SK-N-SH (cell line): ENCODE measurements around the gene MAP6D1.

Experiments
- EP300 ChIP-seq, 2 experiments: IDR thresholded peaks; 2 replicates each; pipeline versions ENCODE4 v1.4.0 to v1.6.1; 2012; ENCODE audit warnings: borderline replicate concordance in 1 of 2, low read depth in 1 of 2, low read length in 1 of 2
- EZH2phosphoT487 ChIP-seq: fragments of 200-600 bp; sonication (generic); IDR thresholded peaks from 2 replicates; pipeline ENCODE4 v1.6.1; 2017; ENCODE audit warnings: low read depth, mixed run types, mild to moderate bottlenecking, antibody characterized with exemption, moderate library complexity, borderline replicate concordance
- FOSL2 ChIP-seq: IDR thresholded peaks from 2 replicates; pipeline ENCODE4 v1.4.0; 2012; ENCODE audit warnings: low read depth, mild to moderate bottlenecking, moderate library complexity, borderline replicate concordance
- FOXM1 ChIP-seq: IDR thresholded peaks from 2 replicates; pipeline ENCODE4 v1.4.0; 2012; ENCODE audit warnings: low read depth, mild to moderate bottlenecking
- GABPA ChIP-seq: IDR thresholded peaks from 2 replicates; pipeline ENCODE4 v1.4.0; 2012; ENCODE audit warnings: low read depth, mild to moderate bottlenecking
- JUND ChIP-seq: IDR thresholded peaks from 2 replicates; pipeline ENCODE4 v1.4.0; 2012
- MEF2A ChIP-seq: IDR thresholded peaks from 2 replicates; pipeline ENCODE4 v1.4.0; 2012; ENCODE audit warnings: low read depth, borderline replicate concordance
- RAD21 ChIP-seq: IDR thresholded peaks from 2 replicates; pipeline ENCODE4 v1.6.1; 2012; ENCODE audit warnings: mild to moderate bottlenecking, low read length
- TAF1 ChIP-seq: IDR thresholded peaks from 2 replicates; pipeline ENCODE4 v1.6.1; 2012; ENCODE audit warnings: low read depth, mild to moderate bottlenecking, low read length, moderate library complexity, borderline replicate concordance
- YY1 ChIP-seq: IDR thresholded peaks from 2 replicates; pipeline ENCODE4 v1.4.0; 2012; ENCODE audit warnings: low read depth, mild to moderate bottlenecking
- TF ChIP-seq, protein P1 (sequence below): fragments of 200-600 bp; sonication (generic); IDR thresholded peaks from 2 replicates; pipeline ENCODE4 v1.6.1; 2017; ENCODE audit warnings: antibody characterized with exemption, mild to moderate bottlenecking, moderate library complexity
- TF ChIP-seq, protein P2 (sequence below): IDR thresholded peaks from 2 replicates; pipeline ENCODE4 v1.6.1; 2012; ENCODE audit warnings: mild to moderate bottlenecking, low read depth, low read length, moderate library complexity
- TF ChIP-seq, protein P3 (sequence below): IDR thresholded peaks from 2 replicates; pipeline ENCODE4 v1.4.0; 2012; ENCODE audit warnings: low read depth, borderline replicate concordance
- TF ChIP-seq, protein P4 (sequence below): IDR thresholded peaks from 2 replicates; pipeline ENCODE4 v1.4.0; 2012; ENCODE audit warnings: low read depth

DNA sequence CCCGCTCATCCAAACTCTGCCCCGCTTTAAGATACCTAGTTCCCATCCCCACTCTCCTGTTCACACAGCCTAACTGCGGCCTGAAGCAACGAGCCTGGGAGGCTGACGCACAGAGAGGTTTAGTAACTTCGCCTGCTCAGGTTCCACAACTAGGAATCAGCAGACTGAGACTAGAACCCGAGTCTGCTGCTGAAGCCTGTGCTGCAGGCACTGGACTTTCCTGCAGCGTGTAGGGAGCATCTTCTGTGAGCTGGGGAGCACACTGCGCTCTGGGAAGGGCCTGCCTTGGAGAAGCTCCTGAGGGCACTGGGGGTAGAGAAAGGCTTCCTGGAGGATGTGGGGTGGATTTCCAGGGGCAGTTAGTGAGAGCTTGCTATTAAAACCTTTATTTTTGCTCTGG lies 4.8 kb upstream of the MAP6D1 start:
- TF ChIP-seq, protein P1, sequence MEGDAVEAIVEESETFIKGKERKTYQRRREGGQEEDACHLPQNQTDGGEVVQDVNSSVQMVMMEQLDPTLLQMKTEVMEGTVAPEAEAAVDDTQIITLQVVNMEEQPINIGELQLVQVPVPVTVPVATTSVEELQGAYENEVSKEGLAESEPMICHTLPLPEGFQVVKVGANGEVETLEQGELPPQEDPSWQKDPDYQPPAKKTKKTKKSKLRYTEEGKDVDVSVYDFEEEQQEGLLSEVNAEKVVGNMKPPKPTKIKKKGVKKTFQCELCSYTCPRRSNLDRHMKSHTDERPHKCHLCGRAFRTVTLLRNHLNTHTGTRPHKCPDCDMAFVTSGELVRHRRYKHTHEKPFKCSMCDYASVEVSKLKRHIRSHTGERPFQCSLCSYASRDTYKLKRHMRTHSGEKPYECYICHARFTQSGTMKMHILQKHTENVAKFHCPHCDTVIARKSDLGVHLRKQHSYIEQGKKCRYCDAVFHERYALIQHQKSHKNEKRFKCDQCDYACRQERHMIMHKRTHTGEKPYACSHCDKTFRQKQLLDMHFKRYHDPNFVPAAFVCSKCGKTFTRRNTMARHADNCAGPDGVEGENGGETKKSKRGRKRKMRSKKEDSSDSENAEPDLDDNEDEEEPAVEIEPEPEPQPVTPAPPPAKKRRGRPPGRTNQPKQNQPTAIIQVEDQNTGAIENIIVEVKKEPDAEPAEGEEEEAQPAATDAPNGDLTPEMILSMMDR: no peak
- no peak for TF ChIP-seq MEF2A
- no peak for TF ChIP-seq FOXM1
- TF ChIP-seq YY1: no peak
- no peak for TF ChIP-seq EZH2phosphoT487
- TF ChIP-seq, protein P2, sequence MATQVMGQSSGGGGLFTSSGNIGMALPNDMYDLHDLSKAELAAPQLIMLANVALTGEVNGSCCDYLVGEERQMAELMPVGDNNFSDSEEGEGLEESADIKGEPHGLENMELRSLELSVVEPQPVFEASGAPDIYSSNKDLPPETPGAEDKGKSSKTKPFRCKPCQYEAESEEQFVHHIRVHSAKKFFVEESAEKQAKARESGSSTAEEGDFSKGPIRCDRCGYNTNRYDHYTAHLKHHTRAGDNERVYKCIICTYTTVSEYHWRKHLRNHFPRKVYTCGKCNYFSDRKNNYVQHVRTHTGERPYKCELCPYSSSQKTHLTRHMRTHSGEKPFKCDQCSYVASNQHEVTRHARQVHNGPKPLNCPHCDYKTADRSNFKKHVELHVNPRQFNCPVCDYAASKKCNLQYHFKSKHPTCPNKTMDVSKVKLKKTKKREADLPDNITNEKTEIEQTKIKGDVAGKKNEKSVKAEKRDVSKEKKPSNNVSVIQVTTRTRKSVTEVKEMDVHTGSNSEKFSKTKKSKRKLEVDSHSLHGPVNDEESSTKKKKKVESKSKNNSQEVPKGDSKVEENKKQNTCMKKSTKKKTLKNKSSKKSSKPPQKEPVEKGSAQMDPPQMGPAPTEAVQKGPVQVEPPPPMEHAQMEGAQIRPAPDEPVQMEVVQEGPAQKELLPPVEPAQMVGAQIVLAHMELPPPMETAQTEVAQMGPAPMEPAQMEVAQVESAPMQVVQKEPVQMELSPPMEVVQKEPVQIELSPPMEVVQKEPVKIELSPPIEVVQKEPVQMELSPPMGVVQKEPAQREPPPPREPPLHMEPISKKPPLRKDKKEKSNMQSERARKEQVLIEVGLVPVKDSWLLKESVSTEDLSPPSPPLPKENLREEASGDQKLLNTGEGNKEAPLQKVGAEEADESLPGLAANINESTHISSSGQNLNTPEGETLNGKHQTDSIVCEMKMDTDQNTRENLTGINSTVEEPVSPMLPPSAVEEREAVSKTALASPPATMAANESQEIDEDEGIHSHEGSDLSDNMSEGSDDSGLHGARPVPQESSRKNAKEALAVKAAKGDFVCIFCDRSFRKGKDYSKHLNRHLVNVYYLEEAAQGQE: no peak
- TF ChIP-seq GABPA: no peak
- TF ChIP-seq, protein P3, sequence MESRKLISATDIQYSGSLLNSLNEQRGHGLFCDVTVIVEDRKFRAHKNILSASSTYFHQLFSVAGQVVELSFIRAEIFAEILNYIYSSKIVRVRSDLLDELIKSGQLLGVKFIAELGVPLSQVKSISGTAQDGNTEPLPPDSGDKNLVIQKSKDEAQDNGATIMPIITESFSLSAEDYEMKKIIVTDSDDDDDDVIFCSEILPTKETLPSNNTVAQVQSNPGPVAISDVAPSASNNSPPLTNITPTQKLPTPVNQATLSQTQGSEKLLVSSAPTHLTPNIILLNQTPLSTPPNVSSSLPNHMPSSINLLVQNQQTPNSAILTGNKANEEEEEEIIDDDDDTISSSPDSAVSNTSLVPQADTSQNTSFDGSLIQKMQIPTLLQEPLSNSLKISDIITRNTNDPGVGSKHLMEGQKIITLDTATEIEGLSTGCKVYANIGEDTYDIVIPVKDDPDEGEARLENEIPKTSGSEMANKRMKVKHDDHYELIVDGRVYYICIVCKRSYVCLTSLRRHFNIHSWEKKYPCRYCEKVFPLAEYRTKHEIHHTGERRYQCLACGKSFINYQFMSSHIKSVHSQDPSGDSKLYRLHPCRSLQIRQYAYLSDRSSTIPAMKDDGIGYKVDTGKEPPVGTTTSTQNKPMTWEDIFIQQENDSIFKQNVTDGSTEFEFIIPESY: no peak
- TF ChIP-seq RAD21: no peak
- TF ChIP-seq TAF1: no peak
- TF ChIP-seq JUND: no peak
- TF ChIP-seq, protein P4, sequence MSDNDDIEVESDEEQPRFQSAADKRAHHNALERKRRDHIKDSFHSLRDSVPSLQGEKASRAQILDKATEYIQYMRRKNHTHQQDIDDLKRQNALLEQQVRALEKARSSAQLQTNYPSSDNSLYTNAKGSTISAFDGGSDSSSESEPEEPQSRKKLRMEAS: no peak
- no peak for TF ChIP-seq FOSL2
- no peak for TF ChIP-seq EP300 (IDR thresholded peaks at IDR 0.05; ENCODE audit: borderline replicate concordance in 1 of 2, low read depth in 1 of 2, low read length in 1 of 2)
